C4-2B (cell line): ENCODE data around the gene CHST13.

Experiments
- H3K27ac ChIP-seq: fragments of 450-650 bp; 2 replicates; pipeline ENCODE4 v1.5.1; 2017
- ZFX ChIP-seq: fragments of 450-650 bp; IDR thresholded peaks from 2 replicates; pipeline ENCODE4 v1.6.1; 2017
- TF ChIP-seq, protein P1 (sequence below): fragments of 450-650 bp; conservative IDR thresholded peaks from 2 replicates; pipeline ENCODE4 v1.5.1; 2017; ENCODE audit warnings: mild to moderate bottlenecking

CHST13 gene

DNA sequence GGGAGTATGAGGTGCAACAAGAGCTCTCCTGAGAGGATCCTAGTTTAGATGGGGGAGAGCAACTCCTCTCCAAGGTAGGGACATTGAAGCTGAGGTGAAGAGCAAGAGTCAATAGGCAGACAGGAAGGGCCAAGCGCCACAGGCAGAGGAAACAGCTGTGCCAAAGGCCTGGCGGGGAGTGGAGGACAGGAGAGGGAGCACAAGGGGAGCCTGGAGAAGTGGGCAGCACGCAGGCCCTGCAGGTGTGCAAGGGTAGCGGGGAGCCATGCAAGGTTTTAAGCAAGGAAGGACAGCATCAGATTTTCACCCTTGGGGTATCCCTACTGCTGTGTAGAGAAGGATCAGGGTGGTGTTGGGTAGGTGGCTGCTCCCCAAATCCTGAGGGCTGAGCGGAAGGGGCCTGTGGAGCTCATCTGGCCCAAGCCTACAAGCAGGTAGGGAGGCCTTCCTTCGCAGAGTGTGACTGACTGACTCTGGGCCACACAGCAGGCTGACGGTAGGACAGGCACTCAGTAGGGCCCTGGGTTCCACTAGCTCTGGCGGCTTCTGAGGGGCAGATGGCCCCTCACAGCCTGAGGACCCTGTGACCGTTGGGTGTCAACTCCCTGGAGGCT, 13.3 kb downstream of the CHST13 start:
- TF ChIP-seq, protein P1, sequence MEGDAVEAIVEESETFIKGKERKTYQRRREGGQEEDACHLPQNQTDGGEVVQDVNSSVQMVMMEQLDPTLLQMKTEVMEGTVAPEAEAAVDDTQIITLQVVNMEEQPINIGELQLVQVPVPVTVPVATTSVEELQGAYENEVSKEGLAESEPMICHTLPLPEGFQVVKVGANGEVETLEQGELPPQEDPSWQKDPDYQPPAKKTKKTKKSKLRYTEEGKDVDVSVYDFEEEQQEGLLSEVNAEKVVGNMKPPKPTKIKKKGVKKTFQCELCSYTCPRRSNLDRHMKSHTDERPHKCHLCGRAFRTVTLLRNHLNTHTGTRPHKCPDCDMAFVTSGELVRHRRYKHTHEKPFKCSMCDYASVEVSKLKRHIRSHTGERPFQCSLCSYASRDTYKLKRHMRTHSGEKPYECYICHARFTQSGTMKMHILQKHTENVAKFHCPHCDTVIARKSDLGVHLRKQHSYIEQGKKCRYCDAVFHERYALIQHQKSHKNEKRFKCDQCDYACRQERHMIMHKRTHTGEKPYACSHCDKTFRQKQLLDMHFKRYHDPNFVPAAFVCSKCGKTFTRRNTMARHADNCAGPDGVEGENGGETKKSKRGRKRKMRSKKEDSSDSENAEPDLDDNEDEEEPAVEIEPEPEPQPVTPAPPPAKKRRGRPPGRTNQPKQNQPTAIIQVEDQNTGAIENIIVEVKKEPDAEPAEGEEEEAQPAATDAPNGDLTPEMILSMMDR, result no peak
- TF ChIP-seq ZFX, result no peak
- H3K27ac ChIP-seq, result no peak overlapping the region

DNA sequence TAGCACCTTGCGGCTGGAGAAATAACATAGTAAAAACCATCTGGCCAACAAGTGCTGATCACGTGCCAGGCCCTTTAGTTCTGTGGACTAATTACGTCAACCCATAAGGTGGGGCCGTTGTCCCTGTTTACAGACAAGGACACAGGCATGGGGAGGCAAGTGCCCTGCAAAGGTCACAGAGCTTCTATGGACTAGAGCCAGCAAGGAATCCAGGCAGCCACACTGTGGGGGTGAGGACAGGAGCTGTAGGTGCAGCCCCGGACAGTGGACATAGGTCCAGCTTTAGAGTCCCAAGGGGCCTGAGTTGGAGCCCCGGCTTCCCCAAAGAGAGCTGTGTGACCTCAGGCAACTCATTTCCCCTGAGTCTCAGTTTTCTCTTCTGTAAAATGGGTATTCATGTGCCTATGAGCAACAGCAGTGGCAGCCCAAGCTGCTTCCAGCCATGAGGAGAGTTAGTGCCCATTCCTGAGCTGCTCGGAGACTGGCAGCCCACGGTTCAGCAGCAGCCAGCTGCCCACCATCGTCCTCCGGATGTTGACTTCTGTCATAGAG, 13.9 kb downstream of the CHST13 start:
- TF ChIP-seq, protein P1, result no peak
- H3K27ac ChIP-seq, result no peak overlapping the region

DNA sequence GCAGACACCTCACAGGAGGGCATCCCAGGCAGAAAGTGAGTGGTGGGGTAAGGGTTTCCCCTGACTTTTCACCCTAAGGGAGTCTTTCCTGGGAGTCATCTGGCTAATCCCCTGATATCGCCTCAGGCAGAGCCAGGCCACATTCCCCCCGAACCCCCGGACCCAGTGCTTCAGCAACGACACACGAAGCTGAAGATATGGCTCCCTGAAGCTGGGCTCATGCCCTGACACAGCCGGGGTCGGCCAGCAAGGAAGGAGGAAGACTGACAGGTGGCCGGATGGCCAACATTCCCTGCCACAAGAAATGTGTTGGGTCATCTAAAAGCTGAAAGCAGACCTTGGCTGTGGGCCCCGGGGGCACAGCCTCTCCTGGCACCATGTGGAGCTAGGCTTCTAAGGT, 14.4 kb downstream of the CHST13 start:
- H3K27ac ChIP-seq, result no peak overlapping the region
- TF ChIP-seq, protein P1, result no peak
- no peak for TF ChIP-seq ZFX

DNA sequence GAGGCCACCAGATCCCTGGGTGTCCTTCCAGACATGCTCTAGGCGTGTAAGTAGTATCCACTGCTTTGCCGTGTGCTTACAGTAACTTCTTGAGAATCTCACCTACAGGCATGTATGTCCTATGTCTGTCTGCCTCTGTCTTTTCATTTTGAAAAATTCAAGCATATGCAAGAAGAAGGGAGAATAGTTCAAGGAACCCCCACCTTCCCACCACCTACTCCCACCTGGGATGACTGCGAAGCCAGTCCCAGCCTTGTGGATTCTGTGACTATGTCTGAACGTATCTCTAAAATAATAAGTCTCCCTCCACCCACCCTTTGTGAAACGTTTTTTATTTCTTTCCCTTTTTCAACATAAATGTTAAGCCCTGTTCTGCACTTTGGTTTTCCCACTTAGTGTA, 15.0 kb downstream of the CHST13 start:
- TF ChIP-seq ZFX, result no peak
- TF ChIP-seq, protein P1, result no peak
- H3K27ac ChIP-seq, result no peak overlapping the region

DNA sequence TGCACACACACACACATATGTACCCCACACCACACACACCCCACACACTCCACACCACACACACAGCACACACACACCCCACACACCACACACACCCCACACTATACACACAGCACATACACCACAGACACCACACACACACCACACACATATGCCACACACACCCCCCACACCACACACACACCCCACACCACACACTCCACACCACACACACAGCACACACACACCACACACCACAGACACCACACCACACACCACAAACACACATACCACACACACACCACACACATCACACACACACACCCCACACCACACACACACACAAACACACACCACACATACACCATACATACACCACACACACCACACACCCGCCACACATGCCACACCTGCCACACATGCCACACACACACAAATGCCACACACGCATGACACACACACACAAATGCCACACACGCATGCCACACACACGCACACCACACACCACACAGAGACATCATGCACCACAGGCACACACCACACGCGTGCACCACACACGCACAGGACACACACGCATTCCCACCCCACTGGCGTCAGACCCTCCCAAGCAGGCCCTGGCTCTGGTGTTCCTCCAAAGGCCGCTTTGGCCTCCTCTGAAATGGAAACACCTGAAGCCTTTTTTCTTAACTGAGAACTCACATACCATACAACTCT, 15.7 kb downstream of the CHST13 start:
- H3K27ac ChIP-seq, result no peak overlapping the region
- no peak for TF ChIP-seq ZFX

DNA sequence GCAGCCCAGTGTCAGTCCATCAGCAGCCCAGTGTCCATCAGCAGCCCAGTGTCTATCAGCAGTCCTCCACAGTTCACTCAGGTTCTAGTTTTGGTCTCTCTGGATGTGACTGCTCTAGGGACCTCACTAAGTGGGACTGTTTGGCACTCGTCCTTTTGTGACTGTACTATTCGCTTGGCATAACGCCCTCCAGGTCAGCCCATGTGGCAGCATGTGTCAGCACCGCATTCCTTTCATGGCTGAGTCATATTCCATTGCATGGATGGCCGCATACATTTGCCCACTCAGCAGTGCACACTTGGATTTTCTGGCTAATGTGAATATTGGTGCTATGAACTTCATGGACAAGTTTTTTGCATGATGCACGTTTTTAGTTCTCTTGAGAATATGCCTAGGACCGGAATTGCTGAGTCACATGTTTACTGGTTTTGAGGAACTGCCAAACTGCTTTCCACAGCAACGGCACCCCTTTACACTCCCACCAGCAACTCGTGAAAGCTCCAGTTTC, 16.4 kb downstream of the CHST13 start:
- H3K27ac ChIP-seq, result no peak overlapping the region
- TF ChIP-seq, protein P1, result no peak

DNA sequence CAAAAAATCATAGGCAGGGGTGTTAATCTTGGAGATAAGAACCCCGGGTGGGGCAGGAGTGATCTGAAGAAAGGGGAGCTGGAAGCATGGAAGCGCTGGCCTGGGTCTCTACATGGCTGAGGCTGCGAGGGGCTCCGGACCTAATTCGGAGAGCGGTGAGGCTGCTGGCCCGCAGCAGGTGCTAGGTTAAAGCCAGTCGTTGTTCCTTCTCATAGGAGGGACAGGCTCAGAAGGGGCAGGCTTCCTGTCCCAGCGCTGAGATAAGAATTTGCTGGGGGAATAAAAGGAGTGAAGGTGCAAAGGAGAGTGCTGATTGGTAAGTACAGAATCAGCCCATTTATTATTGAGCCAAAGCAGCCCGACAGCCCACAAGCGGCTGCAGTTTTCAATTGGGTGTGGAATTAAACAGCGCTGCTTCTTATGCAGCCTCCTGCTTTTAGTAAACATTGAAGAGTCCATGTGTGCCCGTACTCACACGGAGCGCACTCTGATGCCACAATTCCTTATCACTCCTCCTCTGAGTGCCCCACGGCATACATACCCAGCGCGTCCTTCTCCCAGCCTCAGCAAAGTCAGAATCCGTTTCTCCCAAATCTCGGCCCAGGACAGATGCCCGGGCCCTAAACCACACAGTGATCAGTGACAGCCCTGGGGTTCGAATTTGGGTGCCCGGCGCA, 17.1 kb downstream of the CHST13 start:
- H3K27ac ChIP-seq, result no peak overlapping the region
- TF ChIP-seq ZFX, result no peak
- TF ChIP-seq, protein P1, result no peak
